HEK293 (cell line): Measurements from ENCODE around the gene RAB24.

Experiments used
- CTCF ChIP-seq: fragments of 450-650 bp; formaldehyde crosslinking; IDR thresholded peaks from 2 replicates; pipeline ENCODE4 v1.5.1; 2016; ENCODE audit warnings: missing biosample characterization, missing genetic modification characterization
- ELK4 ChIP-seq: IDR thresholded peaks from 2 replicates; pipeline ENCODE4 v1.6.1; 2011; ENCODE audit warnings: mild to moderate bottlenecking, low read depth, low read length, borderline replicate concordance
- PRDM6 ChIP-seq: fragments of 450-650 bp; formaldehyde crosslinking; IDR thresholded peaks from 2 replicates; pipeline ENCODE4 v1.5.1; 2017; ENCODE audit warnings: missing biosample characterization, missing genetic modification characterization
- TRIM28 ChIP-seq: IDR thresholded peaks from 2 replicates; pipeline ENCODE4 v1.6.1; 2011; ENCODE audit warnings: low read length, control low read depth, borderline replicate concordance
- ZBTB7A ChIP-seq: fragments of 450-650 bp; formaldehyde crosslinking; IDR thresholded peaks from 2 replicates; pipeline ENCODE4 v1.5.1; 2016; ENCODE audit warnings: low read depth, missing biosample characterization, missing genetic modification characterization
- ZNF274 ChIP-seq, 2 experiments: fragments of 200-500 bp in 1 of 2; fragments of 450-650 bp in 1 of 2; sonication (Bioruptor generic) in 1 of 2; formaldehyde crosslinking in 1 of 2; IDR thresholded peaks; 2 replicates each; pipeline versions ENCODE4 v1.5.1 to v1.6.1; 2014 to 2016; ENCODE audit warnings: borderline replicate concordance in 1 of 2, inconsistent platforms in 1 of 2, low read length in 1 of 2, missing biosample characterization in 1 of 2, missing genetic modification characterization in 1 of 2
- ZNF707 ChIP-seq: fragments of 450-650 bp; formaldehyde crosslinking; IDR thresholded peaks from 2 replicates; pipeline ENCODE4 v1.5.1; 2016; ENCODE audit warnings: missing biosample characterization, missing genetic modification characterization
- ZNF777 ChIP-seq: fragments of 450-650 bp; formaldehyde crosslinking; IDR thresholded peaks from 2 replicates; pipeline ENCODE4 v1.5.1; 2017; ENCODE audit warnings: missing biosample characterization, missing genetic modification characterization, borderline replicate concordance

GRCh38 chr5:177319913-177320588, 16.5 kb upstream of the RAB24 start:
- TF ChIP-seq ZNF274 (IDR thresholded peaks at IDR 0.05; ENCODE audit: low read length) (no peak), ZNF274 (tag by site-specific recombination; IDR thresholded peaks at IDR 0.05; ENCODE audit: borderline replicate concordance) (no peak), CTCF (tag by site-specific recombination) (no peak), ZNF777 (tag by site-specific recombination) (no peak), TRIM28 (no peak), ZNF707 (tag by site-specific recombination) (no peak), ELK4 (no peak), PRDM6 (tag by site-specific recombination) (no peak), ZBTB7A (tag by site-specific recombination) (no peak)
